Liver (tissue), 9 donors: ENCODE data around the gene PSMB9. TPM values are rescaled to one million over a fixed set of nuclear protein-coding genes. Genes with fewer than 3 reads are reported as not detected.

Experiments
- DNase-seq: peaks from one replicate; pipeline ENCODE4 v3.0.0-alpha.2; 2017; ENCODE audit warnings: low spot score
- H3K27ac ChIP-seq, 2 donors: one replicate each; pipeline ENCODE4 v1.7.0; 2013; ENCODE audit warnings: inconsistent platforms in 2 of 2, low read length in 2 of 2, control low read depth in 1 of 2, low read depth in 1 of 2, mild to moderate bottlenecking in 1 of 2
- H3K27me3 ChIP-seq, 4 donors: one replicate each; pipeline versions ENCODE4 v1.6.1 to v1.7.0; 2013; ENCODE audit warnings: low read length in 3 of 4, inconsistent platforms in 1 of 4, mild to moderate bottlenecking in 1 of 4, moderate library complexity in 1 of 4; ENCODE audit not compliant: control insufficient read depth in 4 of 4, insufficient read depth in 4 of 4
- H3K36me3 ChIP-seq, 4 donors: one replicate each; pipeline versions ENCODE4 v1.6.1 to v1.7.0; 2013; ENCODE audit warnings: low read length in 3 of 4, mild to moderate bottlenecking in 3 of 4, low read depth in 1 of 4, moderate library complexity in 1 of 4; ENCODE audit not compliant: control insufficient read depth in 4 of 4, insufficient read depth in 3 of 4
- H3K4me1 ChIP-seq, 4 donors: one replicate each; pipeline versions ENCODE4 v1.6.1 to v1.7.0; 2013; ENCODE audit warnings: low read length in 3 of 4, mild to moderate bottlenecking in 3 of 4, moderate library complexity in 1 of 4; ENCODE audit not compliant: control insufficient read depth in 4 of 4, insufficient read depth in 4 of 4
- H3K4me3 ChIP-seq, 3 donors: one replicate each; pipeline versions ENCODE4 v1.6.1 to v1.7.0; 2013; ENCODE audit warnings: low read length in 3 of 3, control low read depth in 1 of 3, low read depth in 1 of 3, mild to moderate bottlenecking in 1 of 3
- H3K9ac ChIP-seq, 2 donors: one replicate each; pipeline ENCODE4 v1.7.0; 2013; ENCODE audit warnings: low read length in 2 of 2, mild to moderate bottlenecking in 2 of 2, moderate library complexity in 2 of 2, control low read depth in 1 of 2, low read depth in 1 of 2
- H3K9me3 ChIP-seq, 4 donors: one replicate each; pipeline versions ENCODE4 v1.6.1 to v1.7.0; 2013; ENCODE audit warnings: low read length in 3 of 4; ENCODE audit not compliant: control insufficient read depth in 4 of 4
- EGR1 ChIP-seq, 2 donors: IDR thresholded peaks; 2 replicates each; pipeline ENCODE4 v1.6.1; 2016 to 2018; ENCODE audit warnings: antibody characterized with exemption in 2 of 2, low read depth in 2 of 2
- FOXA1 ChIP-seq: IDR thresholded peaks from 2 replicates; pipeline ENCODE4 v1.6.1; 2016; ENCODE audit warnings: antibody characterized with exemption
- FOXA2 ChIP-seq: IDR thresholded peaks from 2 replicates; pipeline ENCODE4 v1.6.1; 2016; ENCODE audit warnings: antibody characterized with exemption
- GABPA ChIP-seq, 2 donors: IDR thresholded peaks in 1 of 2; conservative IDR thresholded peaks in 1 of 2; 2 replicates each; pipeline ENCODE4 v1.6.1; 2016; ENCODE audit warnings: antibody characterized with exemption in 2 of 2, mild to moderate bottlenecking in 1 of 2, moderate library complexity in 1 of 2
- HNF4A ChIP-seq, 2 donors: conservative IDR thresholded peaks; 2 replicates each; pipeline ENCODE4 v1.6.1; 2016; ENCODE audit warnings: antibody characterized with exemption in 2 of 2, mild to moderate bottlenecking in 2 of 2
- HNF4G ChIP-seq: IDR thresholded peaks from 2 replicates; pipeline ENCODE4 v1.6.1; 2016; ENCODE audit warnings: antibody characterized with exemption
- JUND ChIP-seq, 2 donors: IDR thresholded peaks; 2 replicates each; pipeline ENCODE4 v1.6.1; 2016; ENCODE audit warnings: antibody characterized with exemption in 2 of 2
- NR2F2 ChIP-seq: IDR thresholded peaks from 2 replicates; pipeline ENCODE4 v1.6.1; 2016; ENCODE audit warnings: antibody characterized with exemption
- RAD21 ChIP-seq, 2 donors: IDR thresholded peaks; 2 replicates each; pipeline ENCODE4 v1.6.1; 2016; ENCODE audit warnings: antibody characterized with exemption in 2 of 2, mild to moderate bottlenecking in 2 of 2
- RXRA ChIP-seq, 2 donors: IDR thresholded peaks; 2 replicates each; pipeline ENCODE4 v1.6.1; 2017 to 2018; ENCODE audit warnings: antibody characterized with exemption in 2 of 2, mild to moderate bottlenecking in 1 of 2
- SP1 ChIP-seq: IDR thresholded peaks from 2 replicates; pipeline ENCODE4 v1.6.1; 2018; ENCODE audit warnings: antibody characterized with exemption, mild to moderate bottlenecking
- TAF1 ChIP-seq: conservative IDR thresholded peaks from 2 replicates; pipeline ENCODE4 v1.6.1; 2016; ENCODE audit warnings: antibody characterized with exemption, mild to moderate bottlenecking
- YY1 ChIP-seq: IDR thresholded peaks from 2 replicates; pipeline ENCODE4 v1.6.1; 2016; ENCODE audit warnings: antibody characterized with exemption, mild to moderate bottlenecking
- WGBS: extraction: QIAGEN DNeasy Blood & Tissue Kit; methylation state at CpG from one replicate; pipeline ENCODE4 v1.1.7; 2013; 5-methylcytosine and 5-hydroxymethylcytosine counted together
- polyA plus RNA-seq, 2 donors: library from polyadenylated mRNA; stranded (reverse) in 1 of 2; unstranded in 1 of 2; fragments of 200-250 nt in 1 of 2; fragments of >200 nt in 1 of 2; fragmentation: Nextera tagmentation in 1 of 2; extraction: Ambion mirVana in 1 of 2; gene quantifications; one replicate each; pipeline versions ENCODE4 v1.2.1 to v1.2.3, GENCODE V29; 2013 to 2015
- total RNA-seq, 2 donors: library from RNA; depleted of rRNA; stranded (reverse); fragments of >200 nt; gene quantifications; one replicate each; pipeline ENCODE4 v1.2.3, GENCODE V29; 2014
- TF ChIP-seq, protein P1 (sequence below): IDR thresholded peaks from 2 replicates; pipeline ENCODE4 v1.6.1; 2016; ENCODE audit warnings: antibody characterized with exemption
- TF ChIP-seq, protein P2 (sequence below): IDR thresholded peaks from 2 replicates; pipeline ENCODE4 v1.6.1; 2016; ENCODE audit warnings: antibody characterized with exemption, mild to moderate bottlenecking
- TF ChIP-seq, protein P3 (sequence below): IDR thresholded peaks from 2 replicates; pipeline ENCODE4 v1.6.1; 2016; ENCODE audit warnings: antibody characterized with exemption
- TF ChIP-seq, protein P4 (sequence below): fragments of 150-350 bp; IDR thresholded peaks from 2 replicates; pipeline ENCODE4 v1.5.1; 2017; ENCODE audit warnings: improper control_type of control experiment, low read depth, low read length; ENCODE audit not compliant: missing input control
- TF ChIP-seq, protein P5 (sequence below): IDR thresholded peaks from 2 replicates; pipeline ENCODE4 v1.6.1; 2016; ENCODE audit warnings: antibody characterized with exemption
- donor health status: healthy.
- donor health status: healthy.
- donor health status: healthy.
- donor health status: healthy.
- donor health status: healthy.

The PSMB9 gene
- total and polyA plus RNA-seq, 4 donors, result 11.7 to 31.6 (median 20.2) TPM

DNA sequence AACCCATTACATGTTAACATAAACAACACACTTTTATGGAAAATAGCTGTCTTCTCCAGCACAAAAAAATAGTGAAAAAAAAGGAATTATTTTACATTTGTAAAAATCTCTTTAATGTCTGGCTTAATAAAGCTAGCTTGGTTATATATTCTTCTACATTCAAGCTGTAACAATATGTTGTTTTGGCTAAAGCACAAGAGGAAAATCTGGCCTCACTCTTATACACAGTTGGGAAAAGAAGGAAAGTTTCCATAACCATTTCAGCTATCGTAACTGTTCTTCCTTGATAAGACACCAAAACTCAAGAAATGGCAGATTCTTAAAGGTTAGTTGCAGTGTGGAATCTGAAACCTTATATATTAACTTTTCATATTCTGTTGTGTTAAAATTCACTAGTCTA lies 44.8 kb upstream of the PSMB9 start:
- TF ChIP-seq, protein P1, sequence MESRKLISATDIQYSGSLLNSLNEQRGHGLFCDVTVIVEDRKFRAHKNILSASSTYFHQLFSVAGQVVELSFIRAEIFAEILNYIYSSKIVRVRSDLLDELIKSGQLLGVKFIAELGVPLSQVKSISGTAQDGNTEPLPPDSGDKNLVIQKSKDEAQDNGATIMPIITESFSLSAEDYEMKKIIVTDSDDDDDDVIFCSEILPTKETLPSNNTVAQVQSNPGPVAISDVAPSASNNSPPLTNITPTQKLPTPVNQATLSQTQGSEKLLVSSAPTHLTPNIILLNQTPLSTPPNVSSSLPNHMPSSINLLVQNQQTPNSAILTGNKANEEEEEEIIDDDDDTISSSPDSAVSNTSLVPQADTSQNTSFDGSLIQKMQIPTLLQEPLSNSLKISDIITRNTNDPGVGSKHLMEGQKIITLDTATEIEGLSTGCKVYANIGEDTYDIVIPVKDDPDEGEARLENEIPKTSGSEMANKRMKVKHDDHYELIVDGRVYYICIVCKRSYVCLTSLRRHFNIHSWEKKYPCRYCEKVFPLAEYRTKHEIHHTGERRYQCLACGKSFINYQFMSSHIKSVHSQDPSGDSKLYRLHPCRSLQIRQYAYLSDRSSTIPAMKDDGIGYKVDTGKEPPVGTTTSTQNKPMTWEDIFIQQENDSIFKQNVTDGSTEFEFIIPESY, result no peak
- no peak for TF ChIP-seq RAD21 (IDR thresholded peaks at IDR 0.05)
- TF ChIP-seq EGR1 (IDR thresholded peaks at IDR 0.05; ENCODE audit: low read depth in 2 of 2), result no peak
- TF ChIP-seq, protein P2, sequence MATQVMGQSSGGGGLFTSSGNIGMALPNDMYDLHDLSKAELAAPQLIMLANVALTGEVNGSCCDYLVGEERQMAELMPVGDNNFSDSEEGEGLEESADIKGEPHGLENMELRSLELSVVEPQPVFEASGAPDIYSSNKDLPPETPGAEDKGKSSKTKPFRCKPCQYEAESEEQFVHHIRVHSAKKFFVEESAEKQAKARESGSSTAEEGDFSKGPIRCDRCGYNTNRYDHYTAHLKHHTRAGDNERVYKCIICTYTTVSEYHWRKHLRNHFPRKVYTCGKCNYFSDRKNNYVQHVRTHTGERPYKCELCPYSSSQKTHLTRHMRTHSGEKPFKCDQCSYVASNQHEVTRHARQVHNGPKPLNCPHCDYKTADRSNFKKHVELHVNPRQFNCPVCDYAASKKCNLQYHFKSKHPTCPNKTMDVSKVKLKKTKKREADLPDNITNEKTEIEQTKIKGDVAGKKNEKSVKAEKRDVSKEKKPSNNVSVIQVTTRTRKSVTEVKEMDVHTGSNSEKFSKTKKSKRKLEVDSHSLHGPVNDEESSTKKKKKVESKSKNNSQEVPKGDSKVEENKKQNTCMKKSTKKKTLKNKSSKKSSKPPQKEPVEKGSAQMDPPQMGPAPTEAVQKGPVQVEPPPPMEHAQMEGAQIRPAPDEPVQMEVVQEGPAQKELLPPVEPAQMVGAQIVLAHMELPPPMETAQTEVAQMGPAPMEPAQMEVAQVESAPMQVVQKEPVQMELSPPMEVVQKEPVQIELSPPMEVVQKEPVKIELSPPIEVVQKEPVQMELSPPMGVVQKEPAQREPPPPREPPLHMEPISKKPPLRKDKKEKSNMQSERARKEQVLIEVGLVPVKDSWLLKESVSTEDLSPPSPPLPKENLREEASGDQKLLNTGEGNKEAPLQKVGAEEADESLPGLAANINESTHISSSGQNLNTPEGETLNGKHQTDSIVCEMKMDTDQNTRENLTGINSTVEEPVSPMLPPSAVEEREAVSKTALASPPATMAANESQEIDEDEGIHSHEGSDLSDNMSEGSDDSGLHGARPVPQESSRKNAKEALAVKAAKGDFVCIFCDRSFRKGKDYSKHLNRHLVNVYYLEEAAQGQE, result no peak
- TF ChIP-seq HNF4A (conservative IDR thresholded peaks at IDR 0.05), result no peak
- TF ChIP-seq FOXA1, result no peak
- TF ChIP-seq GABPA (IDR thresholded peaks at IDR 0.05 in 1 of 2, conservative IDR thresholded peaks at IDR 0.05 in 1 of 2), result no peak
- TF ChIP-seq FOXA2, result no peak
- TF ChIP-seq, protein P3, sequence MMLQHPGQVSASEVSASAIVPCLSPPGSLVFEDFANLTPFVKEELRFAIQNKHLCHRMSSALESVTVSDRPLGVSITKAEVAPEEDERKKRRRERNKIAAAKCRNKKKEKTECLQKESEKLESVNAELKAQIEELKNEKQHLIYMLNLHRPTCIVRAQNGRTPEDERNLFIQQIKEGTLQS, result no peak
- TF ChIP-seq HNF4G, result no peak
- TF ChIP-seq YY1, result no peak
- TF ChIP-seq NR2F2, result no peak
- no peak for TF ChIP-seq SP1
- TF ChIP-seq RXRA (IDR thresholded peaks at IDR 0.05), result no peak
- no peak for TF ChIP-seq TAF1
- TF ChIP-seq, protein P4, sequence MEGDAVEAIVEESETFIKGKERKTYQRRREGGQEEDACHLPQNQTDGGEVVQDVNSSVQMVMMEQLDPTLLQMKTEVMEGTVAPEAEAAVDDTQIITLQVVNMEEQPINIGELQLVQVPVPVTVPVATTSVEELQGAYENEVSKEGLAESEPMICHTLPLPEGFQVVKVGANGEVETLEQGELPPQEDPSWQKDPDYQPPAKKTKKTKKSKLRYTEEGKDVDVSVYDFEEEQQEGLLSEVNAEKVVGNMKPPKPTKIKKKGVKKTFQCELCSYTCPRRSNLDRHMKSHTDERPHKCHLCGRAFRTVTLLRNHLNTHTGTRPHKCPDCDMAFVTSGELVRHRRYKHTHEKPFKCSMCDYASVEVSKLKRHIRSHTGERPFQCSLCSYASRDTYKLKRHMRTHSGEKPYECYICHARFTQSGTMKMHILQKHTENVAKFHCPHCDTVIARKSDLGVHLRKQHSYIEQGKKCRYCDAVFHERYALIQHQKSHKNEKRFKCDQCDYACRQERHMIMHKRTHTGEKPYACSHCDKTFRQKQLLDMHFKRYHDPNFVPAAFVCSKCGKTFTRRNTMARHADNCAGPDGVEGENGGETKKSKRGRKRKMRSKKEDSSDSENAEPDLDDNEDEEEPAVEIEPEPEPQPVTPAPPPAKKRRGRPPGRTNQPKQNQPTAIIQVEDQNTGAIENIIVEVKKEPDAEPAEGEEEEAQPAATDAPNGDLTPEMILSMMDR, result no peak
- TF ChIP-seq JUND (IDR thresholded peaks at IDR 0.05), result no peak
- Histone ChIP-seq H3K4me1 (no peaks in the 10 kb centered on the region), H3K4me3 (no peak overlapping the region), H3K27ac (no peak overlapping the region), H3K9ac (no peak overlapping the region), H3K27me3 (no peaks in the 10 kb centered on the region), H3K36me3 (no peaks in the 10 kb centered on the region), H3K9me3 (no peaks in the 10 kb centered on the region)
- DNase-seq, result no peak
- WGBS, result 4% methylated on average over 1 of the region's 1 CpG

DNA sequence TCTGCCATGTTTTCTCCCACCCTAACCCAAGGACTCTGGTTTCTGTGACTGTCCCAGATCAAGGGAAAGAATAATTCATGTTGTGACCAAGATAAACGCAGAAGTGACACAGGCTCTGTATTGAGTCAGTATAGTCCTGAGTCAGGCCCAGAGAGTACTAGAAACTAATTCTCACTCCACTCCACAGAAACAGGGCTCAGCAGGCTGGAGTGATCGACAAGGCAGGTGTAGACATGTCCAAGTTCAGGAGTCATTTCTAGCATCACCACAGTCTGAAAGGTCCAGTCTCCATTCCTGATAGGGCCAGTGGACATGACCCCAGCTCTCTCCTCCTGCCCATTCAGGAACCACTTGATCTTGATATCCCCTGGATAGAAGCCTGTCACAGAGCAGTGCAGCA lies 39.8 kb upstream of the PSMB9 start:
- WGBS, result 68% methylated on average over 2 of the region's 2 CpGs
- DNase-seq, result no peak
- Histone ChIP-seq H3K27me3 (no peaks in the 10 kb centered on the region), H3K4me3 (no peak overlapping the region), H3K27ac (no peak overlapping the region), H3K9ac (no peak overlapping the region), H3K9me3 (no peaks in the 10 kb centered on the region), H3K36me3 (no peaks in the 10 kb centered on the region), H3K4me1 (no peaks in the 10 kb centered on the region)
- TF ChIP-seq RAD21 (IDR thresholded peaks at IDR 0.05), result no peak
- TF ChIP-seq EGR1 (IDR thresholded peaks at IDR 0.05; ENCODE audit: low read depth in 2 of 2), result no peak
- TF ChIP-seq, protein P4, result no peak
- TF ChIP-seq, protein P5, sequence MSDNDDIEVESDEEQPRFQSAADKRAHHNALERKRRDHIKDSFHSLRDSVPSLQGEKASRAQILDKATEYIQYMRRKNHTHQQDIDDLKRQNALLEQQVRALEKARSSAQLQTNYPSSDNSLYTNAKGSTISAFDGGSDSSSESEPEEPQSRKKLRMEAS, result no peak
- TF ChIP-seq HNF4G, result no peak
- TF ChIP-seq FOXA1, result no peak
- no peak for TF ChIP-seq HNF4A (conservative IDR thresholded peaks at IDR 0.05)
- TF ChIP-seq GABPA (IDR thresholded peaks at IDR 0.05 in 1 of 2, conservative IDR thresholded peaks at IDR 0.05 in 1 of 2), result no peak
- TF ChIP-seq, protein P1, result no peak
- no peak for TF ChIP-seq NR2F2
